ENCODE data around the gene HPN.
"Not testable (repeated sequence)": the region's sequence is repeated elsewhere in the genome, so short reads cannot be mapped to it uniquely, and the experiment has no call there.

HPN gene

GRCh38 chr19:35050662-35051061 is 9.1 kb downstream of the HPN start:
- not testable (repeated sequence) for H3K27ac ChIP-seq (ENCODE audit: low read depth, low read length); H3K4me3 ChIP-seq (ENCODE audit: low read depth in 1 of 2, low read length in 2 of 2); H3K36me3 ChIP-seq (ENCODE audit: insufficient read depth, low read length); H3K4me1 ChIP-seq (ENCODE audit: insufficient read depth, low read length); H3K9ac ChIP-seq (ENCODE audit: low read length); H3K27me3 ChIP-seq (ENCODE audit: control insufficient read depth in 1 of 2, insufficient read depth in 2 of 2, low read length in 2 of 2); H3K9me3 ChIP-seq (ENCODE audit: low read length)

- H3K9ac ChIP-seq (ENCODE audit: low read length); H3K27me3 ChIP-seq (ENCODE audit: control insufficient read depth in 1 of 2, insufficient read depth in 2 of 2, low read length in 2 of 2); H3K9me3 ChIP-seq (ENCODE audit: low read length); H3K4me1 ChIP-seq (ENCODE audit: insufficient read depth, low read length); H3K36me3 ChIP-seq (ENCODE audit: insufficient read depth, low read length); H3K27ac ChIP-seq (ENCODE audit: low read depth, low read length); H3K4me3 ChIP-seq (ENCODE audit: low read depth in 1 of 2, low read length in 2 of 2): not testable (repeated sequence)
These were observed 9.7 kb downstream of the HPN start for GRCh38 chr19:35051268-35051667.

GRCh38 chr19:35051796-35052195 is 10.3 kb downstream of the HPN start:
- Histone ChIP-seq H3K27ac (ENCODE audit: low read depth, low read length) (no peak overlapping the region), H3K36me3 (ENCODE audit: insufficient read depth, low read length) (no peaks in the 10 kb centered on the region), H3K4me3 (ENCODE audit: low read depth in 1 of 2, low read length in 2 of 2) (no peak overlapping the region), H3K9ac (ENCODE audit: low read length) (no peak overlapping the region), H3K4me1 (ENCODE audit: insufficient read depth, low read length) (no peaks in the 10 kb centered on the region), H3K9me3 (ENCODE audit: low read length) (no peaks in the 10 kb centered on the region), H3K27me3 (ENCODE audit: control insufficient read depth in 1 of 2, insufficient read depth in 2 of 2, low read length in 2 of 2) (peaks cover 0 to 7% of the 10 kb centered on the region in 2 donors)

GRCh38 chr19:35052599-35053190 is 11.2 kb downstream of the HPN start:
- Histone ChIP-seq H3K27ac (ENCODE audit: low read depth, low read length) (no peak overlapping the region), H3K9me3 (ENCODE audit: low read length) (no peaks in the 10 kb centered on the region), H3K27me3 (ENCODE audit: control insufficient read depth in 1 of 2, insufficient read depth in 2 of 2, low read length in 2 of 2) (peaks cover 0 to 7% of the 10 kb centered on the region in 2 donors), H3K36me3 (ENCODE audit: insufficient read depth, low read length) (no peaks in the 10 kb centered on the region), H3K9ac (ENCODE audit: low read length) (no peak overlapping the region), H3K4me3 (ENCODE audit: low read depth in 1 of 2, low read length in 2 of 2) (no peak overlapping the region), H3K4me1 (ENCODE audit: insufficient read depth, low read length) (no peaks in the 10 kb centered on the region)

GRCh38 chr19:35053667-35054293 is 12.3 kb downstream of the HPN start:
- Histone ChIP-seq H3K27me3 (ENCODE audit: control insufficient read depth in 1 of 2, insufficient read depth in 2 of 2, low read length in 2 of 2) (peaks cover 0 to 7% of the 10 kb centered on the region in 2 donors), H3K36me3 (ENCODE audit: insufficient read depth, low read length) (no peaks in the 10 kb centered on the region), H3K9ac (ENCODE audit: low read length) (no peak overlapping the region), H3K4me1 (ENCODE audit: insufficient read depth, low read length) (no peaks in the 10 kb centered on the region), H3K4me3 (ENCODE audit: low read depth in 1 of 2, low read length in 2 of 2) (no peak overlapping the region), H3K27ac (ENCODE audit: low read depth, low read length) (no peak overlapping the region), H3K9me3 (ENCODE audit: low read length) (no peaks in the 10 kb centered on the region)

- Histone ChIP-seq H3K9ac (ENCODE audit: low read length) (no peak overlapping the region), H3K36me3 (ENCODE audit: insufficient read depth, low read length) (no peaks in the 10 kb centered on the region), H3K9me3 (ENCODE audit: low read length) (no peaks in the 10 kb centered on the region), H3K27ac (ENCODE audit: low read depth, low read length) (no peak overlapping the region), H3K4me3 (ENCODE audit: low read depth in 1 of 2, low read length in 2 of 2) (no peak overlapping the region), H3K4me1 (ENCODE audit: insufficient read depth, low read length) (no peaks in the 10 kb centered on the region), H3K27me3 (ENCODE audit: control insufficient read depth in 1 of 2, insufficient read depth in 2 of 2, low read length in 2 of 2) (peaks cover 0 to 7% of the 10 kb centered on the region in 2 donors)
These were observed 13.1 kb downstream of the HPN start for GRCh38 chr19:35054626-35055025.

- no peak overlapping the region for H3K4me3 ChIP-seq (ENCODE audit: low read depth in 1 of 2, low read length in 2 of 2)
- peaks cover 0 to 7% of the 10 kb centered on the region in 2 donors for H3K27me3 ChIP-seq (ENCODE audit: control insufficient read depth in 1 of 2, insufficient read depth in 2 of 2, low read length in 2 of 2)
- H3K4me1 ChIP-seq (ENCODE audit: insufficient read depth, low read length), result no peaks in the 10 kb centered on the region
- H3K27ac ChIP-seq (ENCODE audit: low read depth, low read length), result no peak overlapping the region
- H3K36me3 ChIP-seq (ENCODE audit: insufficient read depth, low read length), result no peaks in the 10 kb centered on the region
- no peak overlapping the region for H3K9ac ChIP-seq (ENCODE audit: low read length)
- H3K9me3 ChIP-seq (ENCODE audit: low read length), result no peaks in the 10 kb centered on the region
These were observed 14.2 kb downstream of the HPN start for GRCh38 chr19:35055715-35056179.

- Histone ChIP-seq H3K27ac (ENCODE audit: low read depth, low read length) (no peak overlapping the region), H3K4me3 (ENCODE audit: low read depth in 1 of 2, low read length in 2 of 2) (no peak overlapping the region), H3K36me3 (ENCODE audit: insufficient read depth, low read length) (no peaks in the 10 kb centered on the region), H3K9ac (ENCODE audit: low read length) (no peak overlapping the region), H3K4me1 (ENCODE audit: insufficient read depth, low read length) (no peaks in the 10 kb centered on the region), H3K27me3 (ENCODE audit: control insufficient read depth in 1 of 2, insufficient read depth in 2 of 2, low read length in 2 of 2) (peaks cover 0 to 7% of the 10 kb centered on the region in 2 donors), H3K9me3 (ENCODE audit: low read length) (no peaks in the 10 kb centered on the region)
These were observed 15.1 kb downstream of the HPN start for GRCh38 chr19:35056513-35057063.

GRCh38 chr19:35058370-35058769 is 16.8 kb downstream of the HPN start:
- no peak overlapping the region for H3K4me3 ChIP-seq (ENCODE audit: low read depth in 1 of 2, low read length in 2 of 2)
- no peaks in the 10 kb centered on the region for H3K36me3 ChIP-seq (ENCODE audit: insufficient read depth, low read length)
- H3K27me3 ChIP-seq (ENCODE audit: control insufficient read depth in 1 of 2, insufficient read depth in 2 of 2, low read length in 2 of 2), result peaks cover 0 to 7% of the 10 kb centered on the region in 2 donors
- no peaks in the 10 kb centered on the region for H3K4me1 ChIP-seq (ENCODE audit: insufficient read depth, low read length)
- H3K27ac ChIP-seq (ENCODE audit: low read depth, low read length), result no peak overlapping the region
- no peaks in the 10 kb centered on the region for H3K9me3 ChIP-seq (ENCODE audit: low read length)
- no peak overlapping the region for H3K9ac ChIP-seq (ENCODE audit: low read length)

GRCh38 chr19:35059006-35059798 is 17.7 kb downstream of the HPN start:
- Histone ChIP-seq H3K27me3 (ENCODE audit: control insufficient read depth in 1 of 2, insufficient read depth in 2 of 2, low read length in 2 of 2) (peaks cover 0 to 7% of the 10 kb centered on the region in 2 donors), H3K9ac (ENCODE audit: low read length) (no peak overlapping the region), H3K4me1 (ENCODE audit: insufficient read depth, low read length) (no peaks in the 10 kb centered on the region), H3K4me3 (ENCODE audit: low read depth in 1 of 2, low read length in 2 of 2) (no peak overlapping the region), H3K36me3 (ENCODE audit: insufficient read depth, low read length) (no peaks in the 10 kb centered on the region), H3K27ac (ENCODE audit: low read depth, low read length) (no peak overlapping the region), H3K9me3 (ENCODE audit: low read length) (no peaks in the 10 kb centered on the region)

- Histone ChIP-seq H3K27ac (ENCODE audit: low read depth, low read length) (no peak overlapping the region), H3K9ac (ENCODE audit: low read length) (no peak overlapping the region), H3K36me3 (ENCODE audit: insufficient read depth, low read length) (no peaks in the 10 kb centered on the region), H3K4me1 (ENCODE audit: insufficient read depth, low read length) (no peaks in the 10 kb centered on the region), H3K4me3 (ENCODE audit: low read depth in 1 of 2, low read length in 2 of 2) (no peak overlapping the region), H3K27me3 (ENCODE audit: control insufficient read depth in 1 of 2, insufficient read depth in 2 of 2, low read length in 2 of 2) (peaks cover 0 to 7% of the 10 kb centered on the region in 2 donors), H3K9me3 (ENCODE audit: low read length) (no peaks in the 10 kb centered on the region)
These were observed 18.2 kb downstream of the HPN start for GRCh38 chr19:35059799-35060091.
